ENCODE data around the gene PBX3.

Gene PBX3

DNA sequence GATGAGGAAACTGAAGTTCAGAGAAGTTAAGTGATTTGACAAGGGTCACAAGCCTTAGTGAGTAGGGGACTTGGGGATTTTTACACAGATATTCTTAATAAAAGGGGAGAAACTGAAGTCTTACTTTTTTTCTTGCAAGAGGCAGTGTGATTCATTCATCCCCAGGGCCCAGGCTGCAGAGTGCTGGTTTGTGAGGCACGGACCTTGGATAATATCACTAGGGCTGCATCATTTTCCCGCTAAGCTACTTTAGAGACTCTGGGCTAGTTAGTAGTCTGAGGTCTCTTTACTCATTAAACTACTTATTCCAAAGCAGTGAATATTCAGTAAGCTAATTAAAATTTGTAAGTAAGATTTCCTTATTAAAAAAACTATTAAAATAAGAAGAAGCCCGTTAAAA is 195.0 kb downstream of the PBX3 start:
- DNase-seq (ENCODE audit: low read depth) = no peak
- TF ChIP-seq, protein P1, sequence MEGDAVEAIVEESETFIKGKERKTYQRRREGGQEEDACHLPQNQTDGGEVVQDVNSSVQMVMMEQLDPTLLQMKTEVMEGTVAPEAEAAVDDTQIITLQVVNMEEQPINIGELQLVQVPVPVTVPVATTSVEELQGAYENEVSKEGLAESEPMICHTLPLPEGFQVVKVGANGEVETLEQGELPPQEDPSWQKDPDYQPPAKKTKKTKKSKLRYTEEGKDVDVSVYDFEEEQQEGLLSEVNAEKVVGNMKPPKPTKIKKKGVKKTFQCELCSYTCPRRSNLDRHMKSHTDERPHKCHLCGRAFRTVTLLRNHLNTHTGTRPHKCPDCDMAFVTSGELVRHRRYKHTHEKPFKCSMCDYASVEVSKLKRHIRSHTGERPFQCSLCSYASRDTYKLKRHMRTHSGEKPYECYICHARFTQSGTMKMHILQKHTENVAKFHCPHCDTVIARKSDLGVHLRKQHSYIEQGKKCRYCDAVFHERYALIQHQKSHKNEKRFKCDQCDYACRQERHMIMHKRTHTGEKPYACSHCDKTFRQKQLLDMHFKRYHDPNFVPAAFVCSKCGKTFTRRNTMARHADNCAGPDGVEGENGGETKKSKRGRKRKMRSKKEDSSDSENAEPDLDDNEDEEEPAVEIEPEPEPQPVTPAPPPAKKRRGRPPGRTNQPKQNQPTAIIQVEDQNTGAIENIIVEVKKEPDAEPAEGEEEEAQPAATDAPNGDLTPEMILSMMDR (IDR thresholded peaks at IDR 0.05; ENCODE audit: control insufficient read depth, extremely low read depth, insufficient read depth) = no peak
- H3K4me3 ChIP-seq (ENCODE audit: low read depth, low read length) = no peak overlapping the region

DNA sequence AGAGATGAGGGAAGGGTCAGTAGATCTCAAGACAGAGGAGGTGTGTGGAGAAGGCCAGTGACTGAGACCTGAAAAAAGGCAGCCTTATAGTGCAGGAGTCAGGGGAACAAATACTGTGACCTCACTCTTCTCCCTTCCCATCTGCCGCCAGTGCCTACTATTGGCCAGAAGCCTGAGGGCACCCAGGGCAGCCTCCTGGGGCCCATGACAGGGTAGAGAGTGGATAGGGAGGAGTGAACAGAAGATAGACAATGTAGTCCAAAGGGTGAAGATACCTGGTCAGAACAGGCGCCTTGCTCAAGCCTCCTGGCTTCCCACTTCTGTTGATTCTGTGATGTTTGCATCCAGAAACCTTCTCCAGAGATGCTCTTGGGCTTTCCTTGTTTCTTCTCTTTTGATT is 196.7 kb downstream of the PBX3 start:
- TF ChIP-seq, protein P1 (IDR thresholded peaks at IDR 0.05; ENCODE audit: control insufficient read depth, extremely low read depth, insufficient read depth) = no peak

DNA sequence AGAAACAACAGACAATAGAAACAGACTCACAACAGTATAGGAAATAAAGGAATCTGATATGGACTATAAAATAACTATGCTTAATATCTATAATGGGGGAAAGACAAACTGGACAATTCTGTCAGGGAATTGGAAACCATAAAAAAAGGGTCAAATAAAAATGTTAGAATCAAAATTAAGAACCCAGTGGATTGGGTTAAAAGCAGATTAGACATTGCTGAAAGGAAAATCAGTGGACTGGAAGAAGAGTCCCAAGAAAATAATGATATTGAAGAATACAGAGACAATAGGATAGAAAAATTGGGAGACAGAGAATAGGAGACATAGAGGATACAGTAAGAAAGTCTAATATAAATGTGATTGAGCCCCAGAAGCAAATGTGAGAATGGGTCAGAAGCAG is 199.2 kb downstream of the PBX3 start:
- no peak for DNase-seq (ENCODE audit: low read depth)
- TF ChIP-seq, protein P1 (IDR thresholded peaks at IDR 0.05; ENCODE audit: control insufficient read depth, extremely low read depth, insufficient read depth) = no peak
- H3K4me3 ChIP-seq (ENCODE audit: low read depth, low read length) = no peak overlapping the region

More for the DNA sequence above, 196.7 kb downstream of the PBX3 start:
- H3K4me3 ChIP-seq (ENCODE audit: low read depth, low read length) = no peak overlapping the region
- DNase-seq (ENCODE audit: low read depth) = no peak

DNA sequence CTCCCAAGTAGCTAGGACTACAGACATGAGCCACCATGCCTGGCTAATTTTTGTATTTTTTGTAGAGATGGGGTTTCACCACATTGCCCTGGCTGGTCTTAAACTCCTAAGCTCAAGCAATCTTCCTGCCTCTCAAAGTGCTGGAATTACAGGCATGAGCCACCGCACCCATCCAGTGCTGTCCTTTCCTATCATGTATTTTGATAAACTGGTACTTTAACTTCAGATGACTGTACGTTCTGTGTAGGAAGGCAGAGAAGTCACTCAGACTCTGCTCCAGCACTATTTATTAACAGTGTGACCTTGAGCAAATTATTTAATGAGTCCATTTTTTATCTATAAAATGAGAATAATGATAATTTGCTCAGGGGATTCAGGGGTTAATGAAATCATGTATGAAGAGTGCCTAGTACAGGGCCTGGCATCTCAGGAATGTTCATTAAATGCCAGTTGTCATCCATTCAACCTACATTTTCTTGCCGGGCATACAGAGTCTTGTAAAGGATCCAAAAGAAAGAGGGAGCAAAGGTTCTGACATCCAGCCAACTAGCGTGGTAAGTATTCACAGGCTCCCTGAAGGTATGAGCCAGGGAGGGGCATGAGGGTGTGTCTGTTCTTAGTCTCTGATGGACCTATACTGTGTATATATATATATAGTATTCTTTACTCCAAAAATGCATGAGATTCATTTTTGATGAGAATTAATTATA is 201.9 kb downstream of the PBX3 start:
- TF ChIP-seq, protein P1 (IDR thresholded peaks at IDR 0.05; ENCODE audit: control insufficient read depth, extremely low read depth, insufficient read depth) = no peak
- H3K4me3 ChIP-seq (ENCODE audit: low read depth, low read length) = no peak overlapping the region
- no peak for DNase-seq (ENCODE audit: low read depth)

DNA sequence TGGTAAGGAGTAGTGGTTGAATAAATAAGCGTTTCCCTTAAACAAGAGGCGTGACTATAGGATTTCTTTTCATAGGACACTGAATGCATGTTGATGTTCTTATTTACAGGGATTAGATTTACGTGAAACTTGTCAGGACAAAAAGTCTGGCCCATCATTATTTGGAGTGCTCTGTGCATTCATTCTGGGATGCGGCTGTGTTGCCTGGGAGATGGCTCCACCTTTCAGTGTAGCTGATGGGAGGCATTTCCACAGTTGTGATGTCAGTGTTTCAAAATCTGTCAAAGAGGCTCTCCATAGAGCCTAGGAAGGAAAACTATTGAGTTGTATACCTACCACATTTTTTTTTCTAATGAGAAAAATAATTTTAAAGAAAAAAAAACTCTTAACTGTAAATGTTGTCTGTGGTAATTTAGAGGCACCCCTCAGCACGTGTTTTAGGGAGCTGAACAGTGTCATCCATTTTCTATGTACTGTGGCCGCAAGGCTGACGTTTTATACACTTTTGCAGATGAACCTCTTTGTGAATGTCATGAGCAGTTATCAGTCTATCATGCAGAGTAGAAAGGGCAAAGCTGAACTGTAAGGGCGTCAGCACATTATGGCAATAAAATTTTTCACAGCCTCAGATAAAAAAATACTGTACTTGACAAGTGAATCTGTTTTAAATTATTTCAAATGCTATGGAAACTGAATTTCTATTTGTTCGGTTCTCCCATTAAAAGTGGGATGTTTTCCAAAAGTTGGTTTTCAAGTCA is 202.7 kb downstream of the PBX3 start:
- DNase-seq (ENCODE audit: low read depth) = no peak
- no peak overlapping the region for H3K4me3 ChIP-seq (ENCODE audit: low read depth, low read length)

DNA sequence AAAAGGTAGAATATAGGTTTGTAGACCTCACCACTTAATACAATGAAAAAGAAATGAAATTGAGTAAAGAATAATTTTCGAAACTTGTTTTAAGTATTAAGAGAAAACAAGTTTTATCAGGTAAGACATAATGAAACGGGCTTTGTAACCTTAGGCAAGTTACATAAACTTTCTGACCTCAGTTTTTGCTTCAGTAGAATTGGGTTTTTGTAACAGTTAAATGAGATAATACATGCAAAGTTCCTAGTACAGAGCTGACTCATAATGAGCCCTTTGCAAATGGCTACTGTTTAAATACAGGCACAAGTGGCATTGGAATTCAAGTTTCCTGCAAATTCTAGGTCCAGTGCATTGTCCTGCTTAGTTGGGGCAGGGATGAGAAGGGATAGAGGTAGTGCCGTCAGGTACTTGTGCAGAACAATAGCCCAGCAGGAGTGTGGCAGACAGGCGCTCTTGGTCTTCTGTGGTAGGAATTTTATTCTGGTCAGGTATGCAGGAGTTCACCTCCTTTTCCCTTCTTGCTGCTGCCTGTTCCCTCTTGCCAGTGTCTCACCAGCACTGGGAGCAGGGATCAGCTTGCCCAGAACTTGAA is 203.8 kb downstream of the PBX3 start:
- no peak overlapping the region for H3K4me3 ChIP-seq (ENCODE audit: low read depth, low read length)
- TF ChIP-seq, protein P1 (IDR thresholded peaks at IDR 0.05; ENCODE audit: control insufficient read depth, extremely low read depth, insufficient read depth) = no peak
- no peak for DNase-seq (ENCODE audit: low read depth)

More for the DNA sequence above, 202.7 kb downstream of the PBX3 start:
- TF ChIP-seq, protein P1 (IDR thresholded peaks at IDR 0.05; ENCODE audit: control insufficient read depth, extremely low read depth, insufficient read depth) = no peak
